Activated CD4-positive, alpha-beta T cell treated with anti-CD3 and anti-CD28 coated beads, Interleukin-2, Interleukin-4, amounts not matched to agents 100 ng/mL and 50 ng/mL, durations not matched to agents 16 hours and 8 hours (primary cell): Measurements from ENCODE around the gene PTPRT.

Experiments used
- DNase-seq: peaks from one replicate; pipeline ENCODE4 v3.0.0-alpha.2; 2020; ENCODE audit warnings: low spot score

PTPRT gene

GRCh38 chr20:43189554-43190331 is at the start of gene PTPRT:
Gene PTPRT (minus strand): TSS chr20:43189906. CDS start chr20:43189733, 173 bp downstream.
- no peak for DNase-seq

DNA sequence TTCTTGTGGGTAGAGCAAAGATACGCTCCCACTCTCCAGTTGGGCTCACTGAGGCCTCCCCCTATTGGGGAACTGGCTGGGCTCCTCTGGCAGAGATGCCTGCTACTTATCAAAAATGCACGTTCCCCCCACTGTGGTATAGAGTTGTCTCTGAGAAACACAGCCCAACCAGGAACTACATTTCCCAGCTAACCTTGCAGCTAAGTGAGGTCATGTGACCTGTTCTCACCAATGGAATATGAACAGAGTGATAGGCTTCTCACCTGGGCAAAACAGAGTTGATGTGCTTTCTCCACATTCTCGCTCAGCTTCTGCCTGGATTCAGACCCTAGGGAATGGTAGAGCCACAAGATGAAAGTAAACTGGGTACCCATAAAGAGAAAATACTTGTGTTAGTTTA is 49.1 kb upstream of the PTPRT start:
- no peak for DNase-seq

- DNase-seq = no peak
Measured at GRCh38 chr20:43238266-43238665, 48.6 kb upstream of the PTPRT start.

- no peak for DNase-seq
Measured at GRCh38 chr20:43237651-43238168, 48.0 kb upstream of the PTPRT start.

- DNase-seq = no peak
Measured at GRCh38 chr20:43235998-43236397, 46.3 kb upstream of the PTPRT start.

GRCh38 chr20:43231829-43232228 is 42.1 kb upstream of the PTPRT start:
- DNase-seq = no peak

- no peak for DNase-seq
Measured at GRCh38 chr20:43229696-43230095, 40.0 kb upstream of the PTPRT start.

GRCh38 chr20:43220612-43221011 is 30.9 kb upstream of the PTPRT start:
- no peak for DNase-seq

GRCh38 chr20:43210901-43211300 is 21.2 kb upstream of the PTPRT start:
- DNase-seq = no peak

DNA sequence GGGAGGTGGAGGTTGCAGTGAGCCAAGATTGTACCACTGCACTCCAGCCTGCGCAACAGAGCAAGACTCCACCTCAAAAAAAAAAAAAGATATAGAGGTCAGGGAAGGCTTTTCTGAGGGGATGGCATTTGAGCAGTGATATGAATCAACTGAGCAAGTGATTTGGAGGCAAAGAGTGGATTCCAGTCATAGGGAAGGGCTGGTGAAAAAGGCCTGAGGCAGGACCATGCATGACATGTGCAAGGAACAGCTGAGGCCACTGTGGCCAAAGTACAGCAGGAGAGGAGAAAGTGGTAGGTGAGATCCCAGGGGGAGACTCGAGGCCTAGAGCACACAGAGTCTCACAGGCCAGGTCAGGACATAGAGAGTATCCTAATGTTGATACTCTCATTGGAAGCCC is 20.1 kb upstream of the PTPRT start:
- no peak for DNase-seq

DNA sequence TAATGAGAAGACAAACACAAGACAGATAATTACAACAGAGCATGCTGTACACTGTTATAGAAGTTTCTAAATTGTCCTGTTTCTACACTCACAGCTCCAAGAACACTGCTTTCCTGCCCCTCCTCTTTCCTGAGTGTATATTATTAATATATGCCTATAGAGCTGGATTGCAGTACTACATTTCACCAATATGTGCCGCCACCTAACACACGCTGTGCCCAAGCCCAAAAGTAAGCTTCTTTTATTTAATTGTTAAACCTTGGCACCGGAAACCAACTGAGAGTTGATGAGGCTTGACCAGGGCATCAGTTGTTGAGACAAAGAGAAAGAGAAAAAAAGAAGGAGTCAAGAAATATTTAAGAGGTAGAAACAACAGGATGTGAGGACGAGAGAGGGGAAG is 16.0 kb upstream of the PTPRT start:
- no peak for DNase-seq

DNA sequence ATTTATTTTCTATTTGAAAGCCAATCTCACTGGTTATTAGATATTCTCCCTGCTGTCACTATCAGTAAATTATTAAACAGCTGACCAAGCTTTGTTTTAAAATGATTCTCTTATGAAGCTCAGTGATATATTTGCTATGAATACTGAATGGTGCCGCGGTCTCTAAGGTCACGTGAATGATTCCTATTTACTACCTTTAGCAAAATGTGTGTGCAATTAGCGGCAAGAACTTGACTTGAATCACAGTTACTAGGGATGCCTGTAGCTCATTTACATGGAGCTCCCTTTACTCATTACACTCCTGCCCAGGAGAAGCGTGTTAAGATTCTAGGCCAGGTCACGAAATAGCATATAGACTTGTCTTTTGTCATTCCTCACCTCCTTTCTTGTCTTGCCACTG is 12.4 kb upstream of the PTPRT start:
- no peak for DNase-seq

- DNase-seq = no peak
Measured at GRCh38 chr20:43198607-43199006, 8.9 kb upstream of the PTPRT start.

DNA sequence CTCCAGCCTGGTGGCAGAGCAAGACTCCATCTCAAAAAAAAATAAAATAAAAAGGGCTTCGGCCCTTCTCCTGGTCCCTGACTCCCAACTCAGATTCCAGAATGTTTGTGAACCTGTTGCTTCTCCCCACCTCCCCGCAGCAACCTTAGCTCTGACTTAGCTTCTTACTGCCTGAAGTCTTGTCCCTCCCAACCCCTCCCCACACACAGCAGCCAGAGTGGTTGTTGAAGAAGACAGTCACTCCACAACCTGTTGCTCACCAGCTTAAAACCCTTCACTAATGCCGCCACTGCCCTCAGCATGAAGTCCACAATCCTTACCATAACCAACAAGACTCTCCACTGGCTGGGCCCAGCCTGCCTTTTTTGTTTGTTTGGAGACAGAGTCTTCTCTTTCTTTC is 6.5 kb upstream of the PTPRT start:
- no peak for DNase-seq

- DNase-seq = no peak
Measured at GRCh38 chr20:43194137-43194536, 4.4 kb upstream of the PTPRT start.

- no peak for DNase-seq
Measured at GRCh38 chr20:43193443-43193842, 3.7 kb upstream of the PTPRT start.

DNA sequence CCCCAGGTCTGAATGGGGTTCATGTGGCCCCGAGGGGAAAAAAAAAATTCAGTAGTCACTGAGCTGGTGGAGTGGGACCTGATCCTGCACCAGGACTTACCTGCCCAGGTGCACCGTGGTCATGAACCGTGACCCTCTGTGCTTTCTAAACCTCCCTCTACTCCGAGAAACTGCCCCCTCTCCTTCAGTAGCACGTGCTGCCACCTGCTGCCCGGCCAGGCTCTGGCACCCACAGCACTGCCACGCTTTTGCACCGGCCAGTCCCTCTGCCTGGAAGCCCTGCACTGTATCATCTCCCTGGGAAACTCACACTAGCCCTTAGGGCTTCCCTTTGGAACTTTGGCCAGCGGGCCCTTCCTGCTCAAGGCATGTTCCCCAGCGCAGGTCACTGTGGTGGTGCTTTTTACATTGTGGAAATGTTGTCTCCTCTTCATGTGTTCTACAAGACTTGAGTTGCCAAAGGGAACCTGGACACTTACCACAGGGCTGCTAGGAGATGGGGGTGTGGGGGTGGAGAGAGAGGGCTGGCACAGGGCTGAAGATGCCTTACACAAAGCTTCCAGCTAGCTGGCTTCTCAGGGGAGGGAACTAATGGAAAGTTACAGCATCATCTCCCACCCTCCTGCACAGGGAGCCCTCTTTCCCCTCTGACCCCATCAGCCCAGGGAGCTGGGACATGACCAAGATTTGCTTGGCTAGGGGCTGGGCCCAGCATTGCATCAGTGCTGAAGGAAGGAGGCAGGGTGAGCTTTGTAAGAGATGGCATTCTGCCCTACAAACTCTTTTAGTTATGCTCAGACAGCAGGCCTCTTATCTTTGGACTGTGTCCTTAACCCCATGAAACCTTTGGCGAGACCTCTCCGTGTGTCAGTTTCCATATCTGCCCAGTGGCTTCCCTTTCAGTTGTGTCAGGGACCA is 2.5 kb upstream of the PTPRT start:
- peak; percentile 15 for DNase-seq

DNA sequence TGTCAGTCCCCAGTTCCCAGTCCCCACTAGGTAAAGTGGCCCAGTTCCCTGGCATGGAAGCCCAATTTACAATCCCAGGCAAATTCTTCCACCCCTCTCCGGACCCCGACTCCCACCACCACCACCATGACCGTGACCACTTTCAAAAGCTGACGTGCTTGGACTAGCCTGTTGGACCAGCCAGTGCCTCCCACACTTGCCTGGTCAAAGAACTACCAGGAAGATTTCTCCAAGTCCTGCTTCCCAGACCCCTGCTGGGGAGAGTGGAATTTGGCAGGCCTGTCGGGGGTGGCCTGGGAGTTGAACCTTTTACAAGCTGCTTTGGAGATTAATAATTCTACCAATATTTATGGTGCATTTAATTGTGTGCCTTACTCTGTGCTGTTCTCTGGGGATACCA is 1.4 kb upstream of the PTPRT start:
- no peak for DNase-seq

GRCh38 chr20:43190332-43190953 is 737 bp upstream of the PTPRT start:
- no peak for DNase-seq

DNA sequence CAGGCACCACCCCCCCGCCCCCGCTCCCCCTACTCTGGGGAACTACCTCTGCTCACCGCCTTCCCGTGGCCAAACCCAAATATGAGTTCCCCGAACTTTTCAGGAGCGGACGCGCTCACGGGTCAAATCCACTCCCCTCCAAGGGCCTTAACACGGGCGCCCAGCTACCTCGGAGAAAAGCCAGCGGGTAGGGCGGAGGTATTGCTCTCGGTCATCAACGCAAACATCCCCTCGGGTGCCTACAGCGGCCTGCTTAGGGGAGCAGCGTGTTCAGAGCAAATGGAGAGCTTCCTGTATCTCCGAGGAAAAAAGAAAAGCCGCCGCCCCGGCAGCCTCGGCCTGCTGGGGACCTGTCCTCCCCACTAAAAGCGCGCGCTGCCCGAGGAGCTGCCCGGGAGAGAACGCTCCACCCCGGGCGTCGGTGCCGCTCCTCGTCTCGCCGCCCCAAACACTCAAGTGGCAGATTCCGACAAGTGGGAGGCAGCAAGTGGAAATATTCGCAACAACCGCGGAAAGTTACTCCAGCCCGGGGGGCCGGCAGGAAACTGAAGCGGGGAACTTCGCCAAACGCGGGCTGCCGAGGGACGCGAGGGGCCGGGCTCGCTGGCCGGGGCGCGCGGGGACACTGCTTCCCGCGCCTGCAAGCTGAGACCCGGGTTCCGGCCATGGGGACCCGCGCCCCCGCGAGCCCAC is 699 bp downstream of the PTPRT start:
- DNase-seq = no peak

- DNase-seq = no peak
Measured at GRCh38 chr20:43188234-43188653, 1.5 kb downstream of the PTPRT start.
